Thyroid gland (tissue), 4 donors: ENCODE measurements around the gene TDRD1. TPM values are rescaled to one million over a fixed set of nuclear protein-coding genes. Genes with fewer than 3 reads are reported as not detected.

Source experiments
- DNase-seq, 2 donors: peaks; one replicate each; pipeline ENCODE4 v3.0.0-alpha.2; 2019
- H3K27ac ChIP-seq, 3 donors: fragments of 200-600 bp; sonication (generic); 1 replicate in 2 of 3; 2 replicates in 1 of 3; pipeline ENCODE4 v1.5.1; 2016 to 2019; ENCODE audit warnings: mild to moderate bottlenecking in 1 of 3, moderate library complexity in 1 of 3
- H3K27me3 ChIP-seq: fragments of 200-600 bp; sonication (generic); one replicate; pipeline ENCODE4 v1.5.1; 2019
- H3K36me3 ChIP-seq, 2 donors: fragments of 200-600 bp; sonication (generic); one replicate each; pipeline ENCODE4 v1.5.1; 2016 to 2019
- H3K4me1 ChIP-seq, 2 donors: fragments of 200-600 bp; sonication (generic); one replicate each; pipeline ENCODE4 v1.5.1; 2017 to 2019
- H3K4me3 ChIP-seq, 3 donors: fragments of 200-600 bp; sonication (generic); replicated peaks in 1 of 3; 1 replicate in 2 of 3; 2 replicates in 1 of 3; pipeline ENCODE4 v1.5.1; 2016; ENCODE audit warnings: mild to moderate bottlenecking in 1 of 3
- H3K9me3 ChIP-seq: fragments of 200-600 bp; sonication (generic); one replicate; pipeline ENCODE4 v1.5.1; 2017
- CTCF ChIP-seq, 6 experiments: fragments of 200-600 bp in 3 of 6; fragments of 450-650 bp in 3 of 6; sonication (generic) in 3 of 6; IDR thresholded peaks; one replicate each; pipeline ENCODE4 v1.5.1; 2016 to 2019; ENCODE audit warnings: antibody characterized with exemption in 6 of 6, mild to moderate bottlenecking in 2 of 6, inconsistent platforms in 1 of 6, moderate library complexity in 1 of 6
- POLR2A ChIP-seq, 2 donors: fragments of 450-650 bp; IDR thresholded peaks; one replicate each; pipeline ENCODE4 v1.6.1; 2017; ENCODE audit warnings: antibody characterized with exemption in 2 of 2, mild to moderate bottlenecking in 2 of 2, moderate library complexity in 1 of 2
- WGBS, 2 donors: methylation state at CpG; one replicate each; pipeline ENCODE4 v1.1.5; 2017; 5-methylcytosine and 5-hydroxymethylcytosine counted together
- intact Hi-C: fragments of 100-400 bp; cut with DNase I; formaldehyde crosslinking; loops from one replicate; pipeline ENCODE4 v1.15.1; 2023
- total RNA-seq, 4 donors: library from RNA; depleted of rRNA; stranded (reverse); fragments of >200 nt; gene quantifications; one replicate each; pipeline ENCODE4 v1.2.3, GENCODE V29; 2016

Gene TDRD1
- total RNA-seq, 4 donors from 2014 or later = 0.22 to 0.67 TPM; not detected in 2

GRCh38 chr10:114208351-114208750 is 29.2 kb downstream of the TDRD1 start:
- no peak for TF ChIP-seq CTCF (IDR thresholded peaks at IDR 0.05)
- no peak for TF ChIP-seq POLR2A (IDR thresholded peaks at IDR 0.05)
- H3K4me3 ChIP-seq = no peak overlapping the region
- H3K27ac ChIP-seq = no peak overlapping the region
- DNase-seq = no peak
- H3K27me3 ChIP-seq = no peaks in the 10 kb centered on the region
- H3K9me3 ChIP-seq = no peaks in the 10 kb centered on the region
- intact Hi-C loops = no loop called here
- WGBS, 2 donors = 94 to 99% methylated on average over 2 of the region's 2 CpGs
- H3K36me3 ChIP-seq = no peaks in the 10 kb centered on the region
- H3K4me1 ChIP-seq = no peaks in the 10 kb centered on the region

- intact Hi-C loops = no loop called here
These were observed 33.0 kb downstream of the TDRD1 start for GRCh38 chr10:114212153-114212552.

GRCh38 chr10:114215033-114215432 is 35.9 kb downstream of the TDRD1 start:
- Histone ChIP-seq H3K4me1 (no peaks in the 10 kb centered on the region), H3K36me3 (no peaks in the 10 kb centered on the region), H3K27me3 (no peaks in the 10 kb centered on the region), H3K9me3 (no peaks in the 10 kb centered on the region), H3K27ac (no peak overlapping the region), H3K4me3 (no peak overlapping the region)
- intact Hi-C loops = no loop called here
- no peak for DNase-seq
- 93 to 97% methylated on average over 1 of the region's 1 CpG for WGBS, 2 donors
- no peak for TF ChIP-seq POLR2A (IDR thresholded peaks at IDR 0.05)

More at GRCh38 chr10:114212153-114212552, 33.0 kb downstream of the TDRD1 start:
- Histone ChIP-seq H3K27me3 (no peaks in the 10 kb centered on the region), H3K4me3 (no peak overlapping the region), H3K36me3 (no peaks in the 10 kb centered on the region), H3K27ac (no peak overlapping the region), H3K9me3 (no peaks in the 10 kb centered on the region), H3K4me1 (no peaks in the 10 kb centered on the region)
- TF ChIP-seq CTCF (IDR thresholded peaks at IDR 0.05) = no peak
- no peak for TF ChIP-seq POLR2A (IDR thresholded peaks at IDR 0.05)
- no peak for DNase-seq
- 87 to 91% methylated on average over 2 of the region's 2 CpGs for WGBS, 2 donors

GRCh38 chr10:114220281-114220680 is 41.1 kb downstream of the TDRD1 start:
- 82 to 88% methylated on average over 2 of the region's 2 CpGs for WGBS, 2 donors
- no peaks in the 10 kb centered on the region for H3K27me3 ChIP-seq
- no peak overlapping the region for H3K4me3 ChIP-seq
- H3K4me1 ChIP-seq = no peaks in the 10 kb centered on the region
- TF ChIP-seq CTCF (IDR thresholded peaks at IDR 0.05) = no peak
- TF ChIP-seq POLR2A (IDR thresholded peaks at IDR 0.05) = no peak
- H3K27ac ChIP-seq = no peak overlapping the region
- DNase-seq = no peak
- intact Hi-C loops = no loop called here
- no peaks in the 10 kb centered on the region for H3K9me3 ChIP-seq
- H3K36me3 ChIP-seq = no peaks in the 10 kb centered on the region

- no peak for DNase-seq
- H3K4me3 ChIP-seq = no peak overlapping the region
- H3K4me1 ChIP-seq = no peaks in the 10 kb centered on the region
- no peaks in the 10 kb centered on the region for H3K9me3 ChIP-seq
- intact Hi-C loops = no loop called here
- no peak overlapping the region for H3K27ac ChIP-seq
- no peaks in the 10 kb centered on the region for H3K27me3 ChIP-seq
- 85% methylated on average over 4 of the region's 4 CpGs for WGBS, 2 donors
- TF ChIP-seq CTCF (IDR thresholded peaks at IDR 0.05) = no peak
- no peaks in the 10 kb centered on the region for H3K36me3 ChIP-seq
These were observed 42.1 kb downstream of the TDRD1 start for GRCh38 chr10:114221235-114221634.

GRCh38 chr10:114223066-114223465 is 43.9 kb downstream of the TDRD1 start:
- no peak overlapping the region for H3K4me3 ChIP-seq

More at GRCh38 chr10:114223066-114223465, 43.9 kb downstream of the TDRD1 start:
- no peaks in the 10 kb centered on the region for H3K9me3 ChIP-seq
- H3K27ac ChIP-seq = no peak overlapping the region
- no peaks in the 10 kb centered on the region for H3K4me1 ChIP-seq
- WGBS, 2 donors = 85% methylated on average over 4 of the region's 4 CpGs
- no peak for DNase-seq
- intact Hi-C loops = no loop called here
- TF ChIP-seq CTCF (IDR thresholded peaks at IDR 0.05) (no peak), POLR2A (IDR thresholded peaks at IDR 0.05) (no peak)
- no peaks in the 10 kb centered on the region for H3K27me3 ChIP-seq
- no peaks in the 10 kb centered on the region for H3K36me3 ChIP-seq
